ENCODE results near the gene TEX2.

DNA sequence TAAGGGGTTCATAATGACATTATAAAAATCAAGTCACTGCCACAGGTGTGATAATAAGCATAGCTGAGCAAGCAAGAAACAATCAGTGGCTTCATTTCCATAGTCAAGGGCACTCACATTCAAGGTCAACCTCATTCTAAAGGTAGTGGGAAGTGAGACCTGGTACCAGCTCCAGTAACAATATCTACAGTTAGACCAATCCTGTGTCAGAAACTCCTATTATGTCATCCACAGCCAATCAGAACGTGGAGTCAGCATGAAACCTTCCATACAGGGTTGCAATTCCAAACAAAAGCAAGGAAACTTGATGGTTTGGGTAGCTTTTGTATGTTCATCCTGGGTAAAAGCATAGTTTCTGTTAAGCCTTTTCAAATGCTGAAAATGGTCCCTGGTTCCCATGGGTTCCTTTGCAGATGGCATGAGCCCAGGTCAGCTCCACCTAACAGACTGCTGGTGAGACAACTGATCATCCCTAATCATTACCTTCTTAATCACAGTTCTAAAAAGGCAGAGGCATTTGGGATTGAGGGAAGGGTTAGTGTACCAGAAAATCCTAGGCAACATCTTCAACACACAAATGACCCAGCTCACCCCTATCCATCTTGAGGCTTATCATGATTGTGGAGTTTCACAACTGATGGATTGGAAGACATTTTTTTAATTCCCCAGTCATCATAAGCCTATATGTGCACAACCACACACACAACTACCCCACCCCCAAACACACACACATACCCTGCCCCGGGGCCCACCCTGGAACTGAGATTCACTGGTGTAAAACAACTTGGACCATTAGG lies 30.4 kb downstream of the TEX2 start:
- TF ChIP-seq CTCF (IDR thresholded peaks at IDR 0.05; ENCODE audit: insufficient read depth, low read length, poor library complexity, severe bottlenecking), result no peak
- TF ChIP-seq EZH2phosphoT487 (conservative IDR thresholded peaks at IDR 0.05; ENCODE audit: low read length), result no peak

All from SU-DHL-6 (cell line).